Measurements from ENCODE around the gene REG4. TPM values are rescaled to one million over a fixed set of nuclear protein-coding genes. Genes with fewer than 3 reads are reported as not detected.

REG4 gene
- total and polyA plus RNA-seq, 2 of the 13 experiments (the other 11 are each of a cell fraction or from before 2014, with no cell fraction given) = not detected

- TF ChIP-seq ZSCAN21 (CRISPR knock-in tag; IDR thresholded peaks at IDR 0.05; ENCODE audit: borderline replicate concordance) (no peak), SMAD1 (CRISPR knock-in tag; IDR thresholded peaks at IDR 0.05; ENCODE audit: borderline replicate concordance, low read depth) (no peak), TBX3 (IDR thresholded peaks at IDR 0.05; ENCODE audit: borderline replicate concordance) (peak; percentile 88), GFI1 (CRISPR knock-in tag; IDR thresholded peaks at IDR 0.05; ENCODE audit: borderline replicate concordance) (peak; percentile 78), FOXP4 (CRISPR knock-in tag; IDR thresholded peaks at IDR 0.05) (peak; percentile 92), REPIN1 (CRISPR knock-in tag; IDR thresholded peaks at IDR 0.05; ENCODE audit: borderline replicate concordance, low read depth) (peak; percentile 14; the same call in 1 of the 2 replicates), NFIC (IDR thresholded peaks at IDR 0.05; ENCODE audit: low read length) (peak; percentile 62), ZNF800 (CRISPR knock-in tag; IDR thresholded peaks at IDR 0.05) (peak; percentile 45; the same call in 1 of the 2 replicates), NR2F1 (CRISPR knock-in tag; IDR thresholded peaks at IDR 0.05) (no peak), HNF4G (IDR thresholded peaks at IDR 0.05; ENCODE audit: borderline replicate concordance, low read depth, low read length) (peak; percentile 77), HNF4G (CRISPR knock-in tag; IDR thresholded peaks at IDR 0.05; ENCODE audit: borderline replicate concordance, low read depth) (no peak), HBP1 (CRISPR knock-in tag; IDR thresholded peaks at IDR 0.05; ENCODE audit: low read depth) (0 out of 2 replicates have a peak, but pooled peaks have one; percentile 13), HNRNPH1 (optimal IDR thresholded peaks at IDR 0.05; ENCODE audit: low read depth, low read length) (no peak), RARG (CRISPR knock-in tag; IDR thresholded peaks at IDR 0.05; ENCODE audit: low read depth) (no peak), ZNF577 (CRISPR knock-in tag; IDR thresholded peaks at IDR 0.05; ENCODE audit: borderline replicate concordance, low read depth) (no peak), RXRB (CRISPR knock-in tag; IDR thresholded peaks at IDR 0.05; ENCODE audit: borderline replicate concordance) (peak; percentile 74; the same call in 1 of the 2 replicates), GPN1 (CRISPR knock-in tag; IDR thresholded peaks at IDR 0.05; ENCODE audit: borderline replicate concordance) (no peak), IKZF5 (CRISPR knock-in tag; IDR thresholded peaks at IDR 0.05) (no peak), REST (IDR thresholded peaks at IDR 0.05; ENCODE audit: borderline replicate concordance in 1 of 2, low read depth in 1 of 2, low read length in 2 of 2) (peak in 1 of 2 experiments; percentile 7; a peak in 1 of 4 replicates)
Measured at GRCh38 chr1:119766374-119766794, 44.9 kb downstream of the REG4 start (continued).

Measured in HepG2 (cell line).